Epithelial cell of esophagus (primary cell): ENCODE results near the gene SLC6A6.
A peak's percentile ranks its signal among the peaks of the same experiment; 100 is the strongest.

ENCODE experiments used
- DNase-seq: peaks from one replicate; pipeline ENCODE4 v3.0.0; 2010; ENCODE audit warnings: low read depth
- H3K4me3 ChIP-seq: 2 replicates; pipeline ENCODE4 v1.5.1; 2011; ENCODE audit warnings: mild to moderate bottlenecking, low read length, control low read depth
- CTCF ChIP-seq: IDR thresholded peaks from 2 replicates; pipeline ENCODE4 v1.5.1; 2011; ENCODE audit warnings: low read depth, mild to moderate bottlenecking, low read length, control low read depth, inconsistent platforms; ENCODE audit not compliant: insufficient read depth; ENCODE audit errors: missing control alignments

Gene SLC6A6

GRCh38 chr3:14397531-14397930 is 4.9 kb upstream of the SLC6A6 start:
- TF ChIP-seq CTCF: no peak
- no peak overlapping the region for H3K4me3 ChIP-seq
- DNase-seq: no peak

GRCh38 chr3:14397940-14398796 is 4.2 kb upstream of the SLC6A6 start:
- TF ChIP-seq CTCF: no peak
- DNase-seq: no peak
- H3K4me3 ChIP-seq: no peak overlapping the region

- DNase-seq: no peak
- no peak overlapping the region for H3K4me3 ChIP-seq
- TF ChIP-seq CTCF: no peak
Observed at GRCh38 chr3:14398797-14399106, 3.7 kb upstream of the SLC6A6 start.

GRCh38 chr3:14401692-14402303 is 608 bp upstream of the SLC6A6 start:
- H3K4me3 ChIP-seq: peak overlapping the region; percentile 33
- DNase-seq: no peak
- TF ChIP-seq CTCF: no peak

GRCh38 chr3:14403619-14404155 is 1.3 kb downstream of the SLC6A6 start:
- DNase-seq: no peak
- peak overlapping the region; percentile 70 for H3K4me3 ChIP-seq
- no peak for TF ChIP-seq CTCF

- peak overlapping the region; percentile 70 for H3K4me3 ChIP-seq
- TF ChIP-seq CTCF: no peak
- no peak for DNase-seq
Observed at GRCh38 chr3:14404186-14404585, 1.8 kb downstream of the SLC6A6 start.
